A549 (cell line): ENCODE data around the gene SRCIN1.

ENCODE experiments used
- BCL3 ChIP-seq: fragments of >200 bp; sonication (Bioruptor Twin); formaldehyde crosslinking; IDR thresholded peaks from 3 replicates; pipeline ENCODE4 v1.6.1; 2016
- BHLHE40 ChIP-seq: IDR thresholded peaks from 2 replicates; pipeline ENCODE4 v1.6.1; 2012; ENCODE audit warnings: low read depth, low read length, inconsistent platforms
- CEBPB ChIP-seq, 2 experiments: fragments of >200 bp in 1 of 2; sonication (Bioruptor Twin) in 1 of 2; formaldehyde crosslinking in 1 of 2; IDR thresholded peaks; 2 replicates each; pipeline ENCODE4 v1.6.1; 2012 to 2016
- CHD2 ChIP-seq: fragments of 150-350 bp; IDR thresholded peaks from 2 replicates; pipeline ENCODE4 v1.6.1; 2014; ENCODE audit warnings: low read length; ENCODE audit not compliant: partially characterized antibody
- CTCF ChIP-seq: fragments of >200 bp; sonication (Bioruptor Twin); formaldehyde crosslinking; IDR thresholded peaks from 3 replicates; pipeline ENCODE4 v1.5.1; 2016
- ESRRA ChIP-seq: fragments of 150-350 bp; IDR thresholded peaks from 2 replicates; pipeline ENCODE4 v1.6.1; 2014; ENCODE audit warnings: mild to moderate bottlenecking, low read length, borderline replicate concordance
- JUNB ChIP-seq: fragments of >200 bp; sonication (Bioruptor Twin); formaldehyde crosslinking; IDR thresholded peaks from 2 replicates; pipeline ENCODE4 v1.6.1; 2016
- MAX ChIP-seq: IDR thresholded peaks from 2 replicates; pipeline ENCODE4 v1.6.1; 2012
- POLR2A ChIP-seq: IDR thresholded peaks from 2 replicates; pipeline ENCODE4 v1.6.1; 2012; ENCODE audit warnings: mild to moderate bottlenecking, low read length
- RAD21 ChIP-seq, 2 experiments: fragments of >200 bp in 1 of 2; sonication (Bioruptor Twin) in 1 of 2; formaldehyde crosslinking in 1 of 2; IDR thresholded peaks in 1 of 2; conservative IDR thresholded peaks in 1 of 2; 2 replicates in 1 of 2; 3 replicates in 1 of 2; pipeline ENCODE4 v1.6.1; 2012 to 2018; ENCODE audit warnings: inconsistent platforms in 1 of 2
- REST ChIP-seq: fragments of 200-600 bp; sonication (generic); IDR thresholded peaks from 2 replicates; pipeline ENCODE4 v1.6.1; 2016; ENCODE audit warnings: antibody characterized with exemption, mild to moderate bottlenecking, moderate library complexity
- RFX5 ChIP-seq: fragments of 450-650 bp; IDR thresholded peaks from 2 replicates; pipeline ENCODE4 v1.7.1; 2014; ENCODE audit warnings: antibody characterized with exemption, mild to moderate bottlenecking, moderate library complexity
- ZFP36 ChIP-seq: fragments of 450-650 bp; IDR thresholded peaks from 2 replicates; pipeline ENCODE4 v1.6.1; 2014; ENCODE audit warnings: borderline replicate concordance; ENCODE audit not compliant: partially characterized antibody
- TF ChIP-seq, protein P1 (sequence below): fragments of 250-450 bp; sonication (Bioruptor Pico); IDR thresholded peaks from 2 replicates; pipeline ENCODE4 v1.5.0; 2021; ENCODE audit warnings: mild to moderate bottlenecking, moderate library complexity, borderline replicate concordance

GRCh38 chr17:38557396-38557795 is 48.4 kb downstream of the SRCIN1 start:
- TF ChIP-seq BCL3 = no peak
- TF ChIP-seq CHD2 = no peak
- TF ChIP-seq ZFP36 = no peak
- no peak for TF ChIP-seq CEBPB (IDR thresholded peaks at IDR 0.05)
- TF ChIP-seq ESRRA = no peak
- TF ChIP-seq RFX5 = no peak
- TF ChIP-seq MAX = no peak
- no peak for TF ChIP-seq CTCF
- no peak for TF ChIP-seq BHLHE40
- TF ChIP-seq JUNB = no peak
- no peak for TF ChIP-seq RAD21 (conservative IDR thresholded peaks at IDR 0.05 in 1 of 2, IDR thresholded peaks at IDR 0.05 in 1 of 2)
- TF ChIP-seq REST = no peak
- TF ChIP-seq, protein P1, sequence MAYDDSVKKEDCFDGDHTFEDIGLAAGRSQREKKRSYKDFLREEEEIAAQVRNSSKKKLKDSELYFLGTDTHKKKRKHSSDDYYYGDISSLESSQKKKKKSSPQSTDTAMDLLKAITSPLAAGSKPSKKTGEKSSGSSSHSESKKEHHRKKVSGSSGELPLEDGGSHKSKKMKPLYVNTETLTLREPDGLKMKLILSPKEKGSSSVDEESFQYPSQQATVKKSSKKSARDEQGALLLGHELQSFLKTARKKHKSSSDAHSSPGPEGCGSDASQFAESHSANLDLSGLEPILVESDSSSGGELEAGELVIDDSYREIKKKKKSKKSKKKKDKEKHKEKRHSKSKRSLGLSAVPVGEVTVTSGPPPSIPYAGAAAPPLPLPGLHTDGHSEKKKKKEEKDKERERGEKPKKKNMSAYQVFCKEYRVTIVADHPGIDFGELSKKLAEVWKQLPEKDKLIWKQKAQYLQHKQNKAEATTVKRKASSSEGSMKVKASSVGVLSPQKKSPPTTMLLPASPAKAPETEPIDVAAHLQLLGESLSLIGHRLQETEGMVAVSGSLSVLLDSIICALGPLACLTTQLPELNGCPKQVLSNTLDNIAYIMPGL (CRISPR knock-in tag) = no peak
- no peak for TF ChIP-seq POLR2A
